ENCODE data around the gene CRYGD. TPM values are rescaled to one million over a fixed set of nuclear protein-coding genes. Genes with fewer than 3 reads are reported as not detected.
"Not testable (repeated sequence)": the region's sequence is repeated elsewhere in the genome, so short reads cannot be mapped to it uniquely, and the experiment has no call there.

The CRYGD gene
- 2.1 TPM for polyA plus RNA-seq (2013, experiment 1 of 2)
- polyA plus RNA-seq (2013, experiment 2 of 2): 1.9 TPM

GRCh38 chr2:208124013-208124715 is at the start of gene CRYGD:
TSS of gene CRYGD (minus strand) at chr2:208124524. CDS start at chr2:208124473, 51 bp downstream.
- H3K27ac ChIP-seq (ENCODE audit: low read depth, low read length); H3K18ac ChIP-seq (ENCODE audit: low read length); H2BK5ac ChIP-seq (ENCODE audit: low read length); H2AK5ac ChIP-seq (ENCODE audit: low read length); H3K4me2 ChIP-seq (ENCODE audit: low read length); H3K27me3 ChIP-seq (ENCODE audit: insufficient read depth, low read length, poor library complexity); H3K79me1 ChIP-seq (ENCODE audit: low read length); H3K23ac ChIP-seq (ENCODE audit: low read length); H2BK15ac ChIP-seq (replicated peaks; ENCODE audit: low read depth); H3K36me3 ChIP-seq (ENCODE audit: control insufficient read depth, insufficient read depth, low read length); H4K8ac ChIP-seq (ENCODE audit: low read depth, low read length); H3K9ac ChIP-seq (ENCODE audit: low read length); H3K4me3 ChIP-seq (ENCODE audit: low read length); H2BK120ac ChIP-seq (ENCODE audit: low read depth, low read length); DNase-seq; H3K79me2 ChIP-seq (ENCODE audit: control insufficient read depth, insufficient read depth, low read length); H3K4me1 ChIP-seq (ENCODE audit: control insufficient read depth, low read depth, low read length); H4K5ac ChIP-seq (ENCODE audit: low read length); H3K4ac ChIP-seq (ENCODE audit: low read depth, low read length): not testable (repeated sequence)
- WGBS (ENCODE audit: extremely low coverage, insufficient coverage, low lambda C conversion rate): no CpG with 5 or more reads among the region's 46 CpGs
- H3K56ac ChIP-seq (ENCODE audit: low read length): peak within 1 kb of the TSS; percentile 69

DNA sequence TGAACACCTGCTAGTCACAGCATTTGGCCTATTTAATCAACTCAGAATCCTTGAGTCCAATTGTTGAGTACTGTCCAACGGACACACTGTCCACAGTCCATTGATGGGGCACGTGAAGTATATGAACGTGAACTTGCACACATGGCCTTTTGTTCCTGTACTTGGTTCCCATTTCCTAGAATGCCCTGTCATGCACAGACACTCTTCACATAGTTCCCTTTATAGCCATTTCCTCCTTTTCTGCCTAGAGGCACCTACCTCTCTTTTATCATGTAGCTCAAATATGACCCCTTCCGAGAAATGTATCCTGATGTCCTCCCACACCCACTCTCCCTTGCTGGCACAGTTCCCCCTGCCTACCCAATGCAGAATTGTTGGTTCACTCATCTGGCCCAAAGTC is 47.8 kb upstream of the CRYGD start:
- H4K8ac ChIP-seq (ENCODE audit: low read depth, low read length): no peak overlapping the region
- peak overlapping the region; percentile 42 for H3K56ac ChIP-seq (ENCODE audit: low read length)
- H3K27me3 ChIP-seq (ENCODE audit: insufficient read depth, low read length, poor library complexity): no peaks in the 10 kb centered on the region
- H3K27ac ChIP-seq (ENCODE audit: low read depth, low read length): no peak overlapping the region
- H3K79me1 ChIP-seq (ENCODE audit: low read length): no peaks in the 10 kb centered on the region
- H2BK15ac ChIP-seq (replicated peaks; ENCODE audit: low read depth): no peak overlapping the region
- no peak overlapping the region for H3K4me2 ChIP-seq (ENCODE audit: low read length)
- no peak overlapping the region for H3K23ac ChIP-seq (ENCODE audit: low read length)
- H2AK5ac ChIP-seq (ENCODE audit: low read length): no peak overlapping the region
- no peak overlapping the region for H2BK120ac ChIP-seq (ENCODE audit: low read depth, low read length)
- no peak overlapping the region for H4K5ac ChIP-seq (ENCODE audit: low read length)
- no peak overlapping the region for H3K18ac ChIP-seq (ENCODE audit: low read length)
- H3K4me1 ChIP-seq (ENCODE audit: control insufficient read depth, low read depth, low read length): no peaks in the 10 kb centered on the region
- no peak overlapping the region for H3K4ac ChIP-seq (ENCODE audit: low read depth, low read length)
- H3K4me3 ChIP-seq (ENCODE audit: low read length): no peak overlapping the region
- no peak overlapping the region for H3K9ac ChIP-seq (ENCODE audit: low read length)
- no peak for DNase-seq
- H2BK5ac ChIP-seq (ENCODE audit: low read length): no peak overlapping the region
- H3K79me2 ChIP-seq (ENCODE audit: control insufficient read depth, insufficient read depth, low read length): no peaks in the 10 kb centered on the region
- WGBS (ENCODE audit: extremely low coverage, insufficient coverage, low lambda C conversion rate): no CpG with 5 or more reads among the region's 4 CpGs
- H3K36me3 ChIP-seq (ENCODE audit: control insufficient read depth, insufficient read depth, low read length): no peaks in the 10 kb centered on the region

DNA sequence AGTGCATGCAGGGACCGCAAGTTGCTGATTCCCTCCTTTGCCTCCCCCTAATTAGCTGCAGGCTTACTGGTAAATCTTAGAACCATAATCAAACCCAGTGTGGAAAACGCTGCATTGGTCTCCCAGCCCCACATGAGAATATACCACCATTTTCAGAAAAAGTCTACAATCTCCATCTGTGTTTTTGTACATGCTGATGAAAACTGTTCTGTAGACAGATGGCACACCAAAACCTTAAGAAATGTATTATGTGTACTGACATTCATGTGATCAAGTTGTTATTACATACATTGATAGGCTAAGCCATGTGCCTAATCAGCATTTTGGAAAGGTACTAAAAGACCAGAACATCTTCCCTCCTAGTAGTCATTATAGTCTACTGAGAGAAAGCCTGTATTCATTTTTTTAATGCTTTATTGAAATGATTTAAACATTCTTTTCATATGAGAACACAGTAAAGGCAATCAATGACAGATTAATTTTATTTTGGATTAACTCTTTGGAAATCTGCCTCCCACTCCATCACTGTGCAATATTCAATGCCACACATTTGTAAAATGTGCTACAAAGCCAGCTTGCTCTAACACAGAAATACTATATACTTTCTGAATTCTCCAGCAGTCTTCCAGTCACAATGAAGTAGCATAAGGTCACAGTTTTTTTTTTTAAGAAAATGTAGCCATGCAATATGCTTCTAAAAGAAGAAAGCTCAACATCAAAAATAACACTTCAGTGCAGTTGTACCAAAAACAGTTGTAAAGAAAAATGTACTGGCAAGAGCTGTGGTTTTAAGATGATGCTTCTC is 40.8 kb upstream of the CRYGD start:
- Histone ChIP-seq H3K9ac (ENCODE audit: low read length) (no peak overlapping the region), H3K36me3 (ENCODE audit: control insufficient read depth, insufficient read depth, low read length) (no peaks in the 10 kb centered on the region), H3K23ac (ENCODE audit: low read length) (no peak overlapping the region), H4K8ac (ENCODE audit: low read depth, low read length) (no peak overlapping the region), H3K79me2 (ENCODE audit: control insufficient read depth, insufficient read depth, low read length) (no peaks in the 10 kb centered on the region), H2BK15ac (replicated peaks; ENCODE audit: low read depth) (no peak overlapping the region), H3K4ac (ENCODE audit: low read depth, low read length) (no peak overlapping the region), H3K79me1 (ENCODE audit: low read length) (no peaks in the 10 kb centered on the region), H3K27me3 (ENCODE audit: insufficient read depth, low read length, poor library complexity) (no peaks in the 10 kb centered on the region), H2BK5ac (ENCODE audit: low read length) (no peak overlapping the region), H3K4me3 (ENCODE audit: low read length) (no peak overlapping the region), H3K18ac (ENCODE audit: low read length) (no peak overlapping the region), H4K5ac (ENCODE audit: low read length) (no peak overlapping the region), H2BK120ac (ENCODE audit: low read depth, low read length) (no peak overlapping the region), H3K4me2 (ENCODE audit: low read length) (no peak overlapping the region), H3K27ac (ENCODE audit: low read depth, low read length) (no peak overlapping the region), H3K4me1 (ENCODE audit: control insufficient read depth, low read depth, low read length) (no peaks in the 10 kb centered on the region), H2AK5ac (ENCODE audit: low read length) (no peak overlapping the region), H3K56ac (ENCODE audit: low read length) (no peak overlapping the region)
- DNase-seq: no peak
- no CpG with 5 or more reads among the region's 2 CpGs for WGBS (ENCODE audit: extremely low coverage, insufficient coverage, low lambda C conversion rate)

DNA sequence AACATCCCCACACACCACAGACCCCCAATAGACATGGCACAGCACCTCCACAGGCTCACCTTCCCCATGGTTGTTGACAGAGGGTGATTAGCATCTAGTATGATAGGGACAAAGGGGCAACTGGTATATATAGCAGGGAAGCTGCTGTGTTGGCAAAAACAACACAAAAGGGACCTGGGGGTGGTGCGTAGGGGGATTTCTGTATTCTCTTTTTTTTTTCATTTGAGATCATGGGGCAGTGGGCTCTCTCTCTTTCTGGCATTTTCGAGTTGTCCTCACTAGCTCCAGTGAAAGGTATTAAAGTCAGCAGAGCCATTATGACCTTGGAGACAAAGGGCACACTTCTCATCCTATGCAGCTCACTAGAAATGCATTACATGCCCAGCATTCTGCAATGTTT is 39.2 kb upstream of the CRYGD start, which contains the start of gene CRYGA:
Gene CRYGA (minus strand): TSS at position 101 of the 400 bp plus-strand sequence. CDS start 33 bp downstream, at position 68.
- no peak for DNase-seq
- H3K79me1 ChIP-seq (ENCODE audit: low read length): no peaks in the 10 kb centered on the region
- H3K4me3 ChIP-seq (ENCODE audit: low read length): no peak within 1 kb of the TSS
- H3K23ac ChIP-seq (ENCODE audit: low read length): no peak within 1 kb of the TSS
- H2BK15ac ChIP-seq (replicated peaks; ENCODE audit: low read depth): no peak within 1 kb of the TSS
- WGBS (ENCODE audit: extremely low coverage, insufficient coverage, low lambda C conversion rate): no CpG with 5 or more reads among the region's 2 CpGs
- H3K79me2 ChIP-seq (ENCODE audit: control insufficient read depth, insufficient read depth, low read length): no peaks in the 10 kb centered on the region
- no peak within 1 kb of the TSS for H3K4ac ChIP-seq (ENCODE audit: low read depth, low read length)
- no peak within 1 kb of the TSS for H2BK5ac ChIP-seq (ENCODE audit: low read length)
- no peaks in the 10 kb centered on the region for H3K27me3 ChIP-seq (ENCODE audit: insufficient read depth, low read length, poor library complexity)
- H2AK5ac ChIP-seq (ENCODE audit: low read length): no peak within 1 kb of the TSS
- H2BK120ac ChIP-seq (ENCODE audit: low read depth, low read length): no peak within 1 kb of the TSS
- H4K8ac ChIP-seq (ENCODE audit: low read depth, low read length): no peak within 1 kb of the TSS
- no peak within 1 kb of the TSS for H3K18ac ChIP-seq (ENCODE audit: low read length)
- no peak within 1 kb of the TSS for H4K5ac ChIP-seq (ENCODE audit: low read length)
- no peak within 1 kb of the TSS for H3K4me2 ChIP-seq (ENCODE audit: low read length)
- H3K56ac ChIP-seq (ENCODE audit: low read length): no peak within 1 kb of the TSS
- no peak within 1 kb of the TSS for H3K27ac ChIP-seq (ENCODE audit: low read depth, low read length)
- no peaks in the 10 kb centered on the region for H3K4me1 ChIP-seq (ENCODE audit: control insufficient read depth, low read depth, low read length)
- H3K9ac ChIP-seq (ENCODE audit: low read length): no peak within 1 kb of the TSS
- H3K36me3 ChIP-seq (ENCODE audit: control insufficient read depth, insufficient read depth, low read length): no peaks in the 10 kb centered on the region

- no CpG with 5 or more reads among the region's 2 CpGs for WGBS (ENCODE audit: extremely low coverage, insufficient coverage, low lambda C conversion rate)
- Histone ChIP-seq H3K4me1 (ENCODE audit: control insufficient read depth, low read depth, low read length) (no peaks in the 10 kb centered on the region), H3K79me2 (ENCODE audit: control insufficient read depth, insufficient read depth, low read length) (no peaks in the 10 kb centered on the region), H4K8ac (ENCODE audit: low read depth, low read length) (no peak overlapping the region), H2AK5ac (ENCODE audit: low read length) (no peak overlapping the region), H2BK120ac (ENCODE audit: low read depth, low read length) (no peak overlapping the region), H3K18ac (ENCODE audit: low read length) (no peak overlapping the region), H3K79me1 (ENCODE audit: low read length) (no peaks in the 10 kb centered on the region), H3K27ac (ENCODE audit: low read depth, low read length) (no peak overlapping the region), H3K23ac (ENCODE audit: low read length) (no peak overlapping the region), H3K27me3 (ENCODE audit: insufficient read depth, low read length, poor library complexity) (no peaks in the 10 kb centered on the region), H4K5ac (ENCODE audit: low read length) (no peak overlapping the region), H2BK5ac (ENCODE audit: low read length) (no peak overlapping the region), H3K56ac (ENCODE audit: low read length) (no peak overlapping the region), H3K9ac (ENCODE audit: low read length) (no peak overlapping the region), H3K4me3 (ENCODE audit: low read length) (no peak overlapping the region), H3K4ac (ENCODE audit: low read depth, low read length) (no peak overlapping the region), H2BK15ac (replicated peaks; ENCODE audit: low read depth) (no peak overlapping the region), H3K4me2 (ENCODE audit: low read length) (no peak overlapping the region), H3K36me3 (ENCODE audit: control insufficient read depth, insufficient read depth, low read length) (no peaks in the 10 kb centered on the region)
- DNase-seq: no peak
Observed at GRCh38 chr2:208156439-208156838, 32.1 kb upstream of the CRYGD start.
